COLO668 (cell line): ENCODE data around the gene TMEM196.
A peak's percentile ranks its signal among the peaks of the same experiment; 100 is the strongest.
"Not testable (repeated sequence)": the region's sequence is repeated elsewhere in the genome, so short reads cannot be mapped to it uniquely, and the experiment has no call there.

Source experiments
- DNase-seq: peaks from one replicate; lab custom pipeline; 2025; ENCODE audit not compliant: unreplicated experiment; lab: John Stamatoyannopoulos, UW

Gene TMEM196

GRCh38 chr7:19708397-19709248 is 64.8 kb downstream of the TMEM196 start, which contains the start of gene POLR1F:
POLR1F (minus strand) TSS chr7:19709037; CDS start chr7:19709016, 21 bp downstream.
- peak; percentile 99 for DNase-seq

- DNase-seq, result no peak
Observed at GRCh38 chr7:19707240-19707639, 66.2 kb downstream of the TMEM196 start.

- no peak for DNase-seq
Observed at GRCh38 chr7:19705663-19706062, 67.8 kb downstream of the TMEM196 start.

- peak; percentile 79 for DNase-seq
Observed at GRCh38 chr7:19701471-19701870, 71.9 kb downstream of the TMEM196 start.

- no peak for DNase-seq
Observed at GRCh38 chr7:19700936-19701335, 72.5 kb downstream of the TMEM196 start.

GRCh38 chr7:19698331-19698730 is 75.1 kb downstream of the TMEM196 start:
- no peak for DNase-seq

GRCh38 chr7:19696926-19697325 is 76.5 kb downstream of the TMEM196 start:
- no peak for DNase-seq

- DNase-seq, result no peak
Observed at GRCh38 chr7:19692111-19692828, 81.1 kb downstream of the TMEM196 start.

- no peak for DNase-seq
Observed at GRCh38 chr7:19690736-19691135, 82.7 kb downstream of the TMEM196 start.

GRCh38 chr7:19689130-19689529 is 84.3 kb downstream of the TMEM196 start:
- not testable (repeated sequence) for DNase-seq

GRCh38 chr7:19681596-19681995 is 91.8 kb downstream of the TMEM196 start:
- DNase-seq, result no peak

GRCh38 chr7:19677180-19677579 is 96.2 kb downstream of the TMEM196 start:
- DNase-seq, result no peak

- no peak for DNase-seq
Observed at GRCh38 chr7:19675816-19676215, 97.6 kb downstream of the TMEM196 start.

GRCh38 chr7:19674266-19674960 is 99.0 kb downstream of the TMEM196 start:
- DNase-seq, result no peak

- DNase-seq, result no peak
Observed at GRCh38 chr7:19670806-19671205, 102.6 kb downstream of the TMEM196 start.
